Transverse colon (tissue), 4 donors: Measurements from ENCODE around the gene KAZN. TPM values are rescaled to one million over a fixed set of nuclear protein-coding genes. Genes with fewer than 3 reads are reported as not detected.

Source experiments
- DNase-seq: peaks from one replicate; pipeline ENCODE4 v3.0.0-alpha.2; 2019
- H3K27ac ChIP-seq, 4 donors: fragments of 200-600 bp; sonication (generic); 2 replicates each; pipeline ENCODE4 v1.5.1; 2016 to 2018; ENCODE audit warnings: inconsistent platforms in 4 of 4
- H3K27me3 ChIP-seq: fragments of 200-600 bp; sonication (generic); 2 replicates; pipeline ENCODE4 v1.5.1; 2017; ENCODE audit warnings: inconsistent platforms
- H3K36me3 ChIP-seq, 4 donors: fragments of 200-600 bp; sonication (generic); 2 replicates each; pipeline ENCODE4 v1.5.1; 2017 to 2019; ENCODE audit warnings: inconsistent platforms in 4 of 4
- H3K4me1 ChIP-seq, 4 donors: fragments of 200-600 bp; sonication (generic); 2 replicates each; pipeline ENCODE4 v1.5.1; 2017 to 2020; ENCODE audit warnings: inconsistent platforms in 4 of 4
- H3K4me3 ChIP-seq, 4 donors: fragments of 200-600 bp; sonication (generic); 1 replicate in 1 of 4; 2 replicates in 3 of 4; pipeline versions ENCODE4 v1.5.1 to v1.6.1; 2017 to 2019; ENCODE audit warnings: inconsistent platforms in 4 of 4
- H3K9me3 ChIP-seq, 2 donors: fragments of 200-600 bp; sonication (generic); 2 replicates each; pipeline ENCODE4 v1.5.1; 2017 to 2019; ENCODE audit warnings: inconsistent platforms in 2 of 2
- CTCF ChIP-seq, 5 experiments: fragments of 200-600 bp in 3 of 5; fragments of 450-650 bp in 2 of 5; sonication (generic) in 3 of 5; IDR thresholded peaks; 1 replicate in 2 of 5; 2 replicates in 3 of 5; pipeline ENCODE4 v1.5.1; 2016 to 2017; ENCODE audit warnings: antibody characterized with exemption in 5 of 5, inconsistent platforms in 3 of 5, mild to moderate bottlenecking in 2 of 5, moderate library complexity in 1 of 5
- EP300 ChIP-seq: sonication (generic); formaldehyde crosslinking; IDR thresholded peaks from one replicate; pipeline ENCODE4 v1.6.1; 2017; ENCODE audit warnings: antibody characterized with exemption, low read depth
- POLR2A ChIP-seq: fragments of 450-650 bp; IDR thresholded peaks from one replicate; pipeline ENCODE4 v1.6.1; 2016; ENCODE audit warnings: antibody characterized with exemption, mild to moderate bottlenecking, moderate library complexity
- POLR2AphosphoS5 ChIP-seq, 3 donors: sonication (generic); formaldehyde crosslinking; IDR thresholded peaks; one replicate each; pipeline ENCODE4 v1.6.1; 2016; ENCODE audit warnings: antibody characterized with exemption in 3 of 3
- WGBS, 2 donors: methylation state at CpG; one replicate each; pipeline ENCODE4 v1.1.5; 2018; ENCODE audit warnings: low coverage in 1 of 2; 5-methylcytosine and 5-hydroxymethylcytosine counted together
- in situ Hi-C, 4 donors: fragments of 200-750 bp; cut with MboI; loops; one replicate each; pipeline versions ENCODE4 v1.15.0 to v1.15.1; 2017; ENCODE audit warnings: low sequenced_read_pairs in 3 of 4, low pct_ligation_motif_present in 1 of 4, low pct_unique_long_range_greater_than_20kb in 1 of 4
- intact Hi-C: fragments of 100-400 bp; cut with DNase I; formaldehyde crosslinking; loops from one replicate; pipeline ENCODE4 v1.15.1; 2023; ENCODE audit warnings: low total_unique reads
- total RNA-seq, 4 donors: library from RNA; depleted of rRNA; stranded (reverse); fragments of >200 nt; gene quantifications; one replicate each; pipeline ENCODE4 v1.1.0, GENCODE V29; 2016

The KAZN gene
- total RNA-seq, 4 donors from 2014 or later: 12.0 to 17.1 (median 16.2) TPM

- H3K9me3 ChIP-seq: no peaks in the 10 kb centered on the region
- H3K27me3 ChIP-seq: no peaks in the 10 kb centered on the region
- no peaks in the 10 kb centered on the region for H3K36me3 ChIP-seq
- H3K27ac ChIP-seq: no peak overlapping the region
- intact Hi-C loops: no loop called here
- 79% methylated on average over 8 of the region's 8 CpGs; no CpG with 5 or more reads in 1 of the 2 donors for WGBS, 2 donors
- no peaks in the 10 kb centered on the region for H3K4me1 ChIP-seq
- TF ChIP-seq CTCF (IDR thresholded peaks at IDR 0.05) (no peak), POLR2AphosphoS5 (IDR thresholded peaks at IDR 0.05) (no peak), POLR2A (no peak), EP300 (no peak)
- in situ Hi-C loops: no loop called here
- DNase-seq: no peak
- H3K4me3 ChIP-seq: no peak overlapping the region
Observed at GRCh38 chr1:14849038-14849437, 250.6 kb downstream of the KAZN start.

DNA sequence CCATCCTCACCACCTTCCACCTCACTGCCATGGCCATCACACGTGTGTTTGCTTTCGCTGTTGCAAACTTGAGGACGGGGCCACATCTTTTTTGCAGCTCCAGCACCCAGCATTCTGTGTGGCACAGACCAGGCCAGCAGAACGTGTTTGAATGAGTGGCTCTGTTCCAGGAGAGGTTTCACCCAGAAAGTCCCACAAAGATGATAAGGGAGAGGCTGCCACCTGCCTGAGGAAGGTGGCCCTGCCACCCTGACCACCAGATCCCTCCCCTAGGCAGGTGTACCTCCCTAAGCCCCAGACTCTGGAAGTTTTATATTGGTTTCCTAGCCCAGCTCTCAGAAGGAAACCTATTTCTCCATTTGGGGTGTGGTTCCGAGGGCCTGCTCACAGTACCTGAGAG, 252.1 kb downstream of the KAZN start:
- no peak for TF ChIP-seq EP300
- no peak for TF ChIP-seq CTCF (IDR thresholded peaks at IDR 0.05)
- no peak for TF ChIP-seq POLR2AphosphoS5 (IDR thresholded peaks at IDR 0.05)
- no peak for TF ChIP-seq POLR2A
- Histone ChIP-seq H3K27me3 (no peaks in the 10 kb centered on the region), H3K4me1 (no peaks in the 10 kb centered on the region), H3K9me3 (no peaks in the 10 kb centered on the region), H3K27ac (no peak overlapping the region), H3K4me3 (no peak overlapping the region), H3K36me3 (no peaks in the 10 kb centered on the region)
- WGBS, 2 donors: 60 to 73% methylated on average over 3 to 5 of the region's 5 CpGs
- intact Hi-C loops (no loop called here), in situ Hi-C loops (no loop called here)
- no peak for DNase-seq

DNA sequence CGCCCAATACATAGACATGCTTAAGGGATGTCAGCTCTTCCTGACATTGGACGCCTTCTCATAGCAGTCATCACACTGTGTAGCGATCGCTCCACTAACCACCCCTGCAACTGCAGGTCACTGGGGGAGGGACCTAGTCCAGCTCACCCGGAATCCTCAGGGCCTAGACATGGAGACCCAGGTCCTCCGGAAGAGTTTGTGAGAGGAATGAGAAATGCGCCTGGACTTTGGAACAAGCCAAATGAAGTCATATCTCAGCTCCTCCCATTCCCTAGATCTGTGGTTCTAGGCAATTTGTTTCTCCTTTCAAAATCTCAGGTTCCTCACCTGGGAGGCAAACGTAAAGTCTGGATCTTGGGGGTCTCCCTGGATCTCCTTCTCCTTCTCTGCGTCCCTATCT, 253.3 kb downstream of the KAZN start:
- Histone ChIP-seq H3K27ac (no peak overlapping the region), H3K4me1 (no peaks in the 10 kb centered on the region), H3K9me3 (no peaks in the 10 kb centered on the region), H3K4me3 (no peak overlapping the region), H3K27me3 (no peaks in the 10 kb centered on the region), H3K36me3 (no peaks in the 10 kb centered on the region)
- TF ChIP-seq EP300: no peak
- no peak for TF ChIP-seq POLR2A
- no peak for TF ChIP-seq CTCF (IDR thresholded peaks at IDR 0.05)
- no peak for TF ChIP-seq POLR2AphosphoS5 (IDR thresholded peaks at IDR 0.05)
- no peak for DNase-seq
- 89 to 100% methylated on average over 1 to 9 of the region's 9 CpGs for WGBS, 2 donors
- intact Hi-C loops: no loop called here
- in situ Hi-C loops: no loop called here

- Histone ChIP-seq H3K27me3 (no peaks in the 10 kb centered on the region), H3K9me3 (no peaks in the 10 kb centered on the region), H3K36me3 (no peaks in the 10 kb centered on the region), H3K4me1 (no peaks in the 10 kb centered on the region), H3K4me3 (no peak overlapping the region), H3K27ac (no peak overlapping the region)
- in situ Hi-C loops: no loop called here
- DNase-seq: no peak
- intact Hi-C loops: no loop called here
- TF ChIP-seq POLR2AphosphoS5 (IDR thresholded peaks at IDR 0.05) (no peak), POLR2A (no peak), CTCF (IDR thresholded peaks at IDR 0.05) (no peak), EP300 (no peak)
- 80 to 91% methylated on average over 2 to 9 of the region's 9 CpGs for WGBS, 2 donors
Observed at GRCh38 chr1:14852291-14852690, 253.8 kb downstream of the KAZN start.
